GM19043 (cell line): ENCODE measurements around the gene SLC35E1.
"Not testable (repeated sequence)": the region's sequence is repeated elsewhere in the genome, so short reads cannot be mapped to it uniquely, and the experiment has no call there.

ENCODE experiments used
- ATAC-seq: cut with Tn5 transposase; IDR thresholded peaks from one replicate; pipeline ENCODE4 v1.9.1; 2021; ENCODE audit warnings: low read depth; ENCODE audit not compliant: unreplicated experiment

SLC35E1 gene

DNA sequence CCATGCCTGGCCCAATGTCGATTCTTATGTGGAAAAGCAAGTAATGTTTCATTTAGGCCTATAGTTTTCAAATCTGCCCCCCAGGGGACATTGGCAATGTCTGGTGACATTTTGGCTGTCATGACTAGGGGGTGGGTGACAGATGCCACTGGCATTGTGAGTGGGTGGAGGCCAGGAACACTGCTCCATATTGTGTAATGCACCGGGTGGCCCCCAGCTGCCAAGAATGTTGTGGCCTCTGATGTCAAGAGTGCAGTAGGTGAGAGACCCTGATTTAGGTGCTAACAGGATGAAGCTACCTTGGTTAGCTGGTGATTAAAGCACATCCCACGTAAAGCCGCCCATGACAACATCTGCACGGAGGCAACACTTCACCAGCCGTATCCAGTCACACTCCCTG is 65.3 kb downstream of the SLC35E1 start:
- no peak for ATAC-seq

GRCh38 chr19:16506161-16506560 is 66.1 kb downstream of the SLC35E1 start:
- not testable (repeated sequence) for ATAC-seq

- ATAC-seq, result no peak
Measured at GRCh38 chr19:16504271-16504670, 67.9 kb downstream of the SLC35E1 start.
